Gastroesophageal sphincter (tissue), 4 donors: ENCODE measurements around the gene ATF2. TPM values are rescaled to one million over a fixed set of nuclear protein-coding genes. Genes with fewer than 3 reads are reported as not detected.

ENCODE experiments used
- ATAC-seq: fragments of 150-250 bp; one replicate; pipeline ENCODE4 v1.9.1; 2016; ENCODE audit warnings: mild to moderate bottlenecking, moderate library complexity
- H3K27ac ChIP-seq, 4 donors: fragments of 200-600 bp; sonication (generic) in 3 of 4; 1 replicate in 3 of 4; 2 replicates in 1 of 4; pipeline ENCODE4 v1.5.1; 2016 to 2019
- H3K27me3 ChIP-seq: fragments of 200-600 bp; sonication (generic); one replicate; pipeline ENCODE4 v1.5.1; 2019
- H3K36me3 ChIP-seq, 2 donors: fragments of 200-600 bp; sonication (generic); one replicate each; pipeline ENCODE4 v1.5.1; 2019; ENCODE audit warnings: control low read depth in 1 of 2
- H3K4me1 ChIP-seq, 3 donors: fragments of 200-600 bp; sonication (generic); 1 replicate in 2 of 3; 2 replicates in 1 of 3; pipeline ENCODE4 v1.5.1; 2016 to 2019; ENCODE audit warnings: control low read depth in 2 of 3
- H3K4me3 ChIP-seq, 2 donors: fragments of 200-600 bp; sonication (generic); one replicate each; pipeline ENCODE4 v1.5.1; 2019; ENCODE audit warnings: mild to moderate bottlenecking in 1 of 2, moderate library complexity in 1 of 2
- H3K9me3 ChIP-seq, 3 donors: fragments of 200-600 bp; sonication (generic); one replicate each; pipeline ENCODE4 v1.5.1; 2017 to 2019; ENCODE audit warnings: control low read depth in 2 of 3
- CTCF ChIP-seq, 4 experiments: fragments of 200-600 bp in 2 of 4; fragments of 450-650 bp in 2 of 4; sonication (generic) in 1 of 4; IDR thresholded peaks; one replicate each; pipeline ENCODE4 v1.5.1; 2017 to 2019; ENCODE audit warnings: antibody characterized with exemption in 4 of 4, mild to moderate bottlenecking in 2 of 4, moderate library complexity in 2 of 4
- EP300 ChIP-seq: sonication (generic); formaldehyde crosslinking; IDR thresholded peaks from one replicate; pipeline ENCODE4 v1.6.1; 2017; ENCODE audit warnings: antibody characterized with exemption, mild to moderate bottlenecking
- POLR2A ChIP-seq, 2 donors: fragments of 450-650 bp; IDR thresholded peaks; one replicate each; pipeline ENCODE4 v1.6.1; 2017; ENCODE audit warnings: antibody characterized with exemption in 2 of 2, mild to moderate bottlenecking in 2 of 2, moderate library complexity in 1 of 2
- POLR2AphosphoS5 ChIP-seq: sonication (generic); formaldehyde crosslinking; IDR thresholded peaks from one replicate; pipeline ENCODE4 v1.6.1; 2017; ENCODE audit warnings: antibody characterized with exemption
- WGBS, 2 donors: methylation state at CpG; one replicate each; pipeline ENCODE4 v1.1.5; 2018; ENCODE audit warnings: low coverage in 1 of 2; 5-methylcytosine and 5-hydroxymethylcytosine counted together
- total RNA-seq, 4 donors: library from RNA; depleted of rRNA; stranded (reverse); fragments of >200 nt; gene quantifications; one replicate each; pipeline ENCODE4 v1.1.0, GENCODE V29; 2016

The ATF2 gene
- total RNA-seq, 4 donors from 2014 or later, result 37.1 to 64.4 (median 49.3) TPM

DNA sequence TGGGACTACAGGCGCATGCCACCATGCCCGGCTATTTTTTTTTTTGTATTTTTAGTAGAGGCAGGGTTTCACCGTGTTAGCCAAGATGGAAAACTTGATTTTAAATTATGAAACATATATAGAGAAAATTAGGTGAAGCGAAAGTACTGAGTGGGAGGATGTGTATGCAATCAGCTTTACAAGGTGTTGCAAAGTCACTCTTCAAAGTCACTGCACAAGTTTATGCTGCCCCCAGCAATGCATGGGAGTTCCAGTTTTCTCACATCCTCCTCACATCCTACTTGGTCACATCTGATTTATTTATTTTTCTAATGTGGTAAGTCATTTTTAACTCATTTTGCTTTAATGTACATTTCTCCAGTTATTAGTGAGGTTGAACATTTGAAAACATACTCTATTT is 113.7 kb downstream of the ATF2 start:
- no peaks in the 10 kb centered on the region for H3K27me3 ChIP-seq
- no peak overlapping the region for H3K27ac ChIP-seq
- no peak for ATAC-seq
- no peaks in the 10 kb centered on the region for H3K4me1 ChIP-seq
- TF ChIP-seq POLR2A (IDR thresholded peaks at IDR 0.05), result no peak
- TF ChIP-seq EP300, result no peak
- no peak for TF ChIP-seq POLR2AphosphoS5
- no peak for TF ChIP-seq CTCF (IDR thresholded peaks at IDR 0.05)
- H3K4me3 ChIP-seq, result no peak overlapping the region
- 91 to 95% methylated on average over 4 of the region's 4 CpGs for WGBS, 2 donors
- H3K9me3 ChIP-seq, result peaks cover 0 to 1% (median 0%) of the 10 kb centered on the region in 3 donors
- H3K36me3 ChIP-seq, result peaks cover 0 to 3% of the 10 kb centered on the region in 2 donors

DNA sequence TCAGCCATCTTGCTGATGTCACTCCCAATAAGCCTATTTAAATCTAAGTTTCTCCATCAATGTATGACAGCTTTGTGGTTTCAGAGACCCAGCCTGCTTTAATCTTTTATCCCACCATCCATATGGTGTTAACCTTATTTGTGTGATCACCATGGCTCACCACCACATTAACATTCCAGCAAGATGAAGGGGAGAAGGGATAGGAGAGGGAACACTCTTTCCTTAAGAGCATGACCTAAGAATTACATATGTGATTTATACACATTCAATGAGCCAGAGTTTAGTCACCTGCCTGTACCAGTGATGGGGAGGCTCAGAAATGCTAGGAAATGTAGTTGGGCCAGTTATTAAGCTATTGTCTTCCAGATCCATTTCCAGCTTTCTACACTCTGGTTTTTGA is 118.3 kb downstream of the ATF2 start:
- no peak overlapping the region for H3K27ac ChIP-seq
- peaks cover 0 to 5% (median 0%) of the 10 kb centered on the region in 3 donors for H3K9me3 ChIP-seq
- no peak overlapping the region for H3K4me3 ChIP-seq
- peaks cover 0 to 3% of the 10 kb centered on the region in 2 donors for H3K36me3 ChIP-seq
- no peaks in the 10 kb centered on the region for H3K4me1 ChIP-seq
- no peak for ATAC-seq
- H3K27me3 ChIP-seq, result no peaks in the 10 kb centered on the region
- TF ChIP-seq POLR2AphosphoS5 (no peak), POLR2A (IDR thresholded peaks at IDR 0.05) (no peak), EP300 (no peak), CTCF (IDR thresholded peaks at IDR 0.05) (no peak)

- H3K27me3 ChIP-seq, result no peaks in the 10 kb centered on the region
- no peak for ATAC-seq
- no peak overlapping the region for H3K27ac ChIP-seq
- no peaks in the 10 kb centered on the region for H3K4me1 ChIP-seq
- no peak overlapping the region for H3K4me3 ChIP-seq
- 81 to 92% methylated on average over 2 of the region's 2 CpGs for WGBS, 2 donors
- peaks cover 0 to 3% of the 10 kb centered on the region in 2 donors for H3K36me3 ChIP-seq
- no peak for TF ChIP-seq POLR2AphosphoS5
- no peak for TF ChIP-seq POLR2A (IDR thresholded peaks at IDR 0.05)
- no peak for TF ChIP-seq CTCF (IDR thresholded peaks at IDR 0.05)
- no peak for TF ChIP-seq EP300
- peaks cover 0 to 5% (median 0%) of the 10 kb centered on the region in 3 donors for H3K9me3 ChIP-seq
Observed at GRCh38 chr2:175048275-175048674, 119.7 kb downstream of the ATF2 start.

DNA sequence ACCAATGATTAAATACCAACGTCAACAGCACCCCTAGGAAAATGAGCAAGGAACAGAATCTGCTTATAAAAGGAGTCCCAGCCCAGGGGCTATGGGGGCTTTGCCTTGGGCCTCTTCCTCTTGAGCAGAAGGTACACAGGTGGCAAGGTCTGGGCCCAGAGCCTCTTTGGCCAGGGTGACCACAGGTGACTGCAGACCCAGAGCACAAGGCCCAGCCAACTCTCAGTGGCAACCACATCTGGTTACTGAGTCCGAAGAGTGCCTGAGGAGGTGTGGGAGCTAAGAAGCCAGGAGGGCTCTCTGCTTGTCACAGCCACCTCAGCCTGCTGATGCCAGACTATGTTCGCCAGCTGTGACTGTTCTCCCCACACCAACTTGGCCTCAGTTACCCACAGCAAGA is 128.5 kb downstream of the ATF2 start:
- Histone ChIP-seq H3K4me1 (no peaks in the 10 kb centered on the region), H3K9me3 (no peaks in the 10 kb centered on the region), H3K4me3 (no peak overlapping the region), H3K36me3 (no peaks in the 10 kb centered on the region), H3K27ac (no peak overlapping the region), H3K27me3 (no peaks in the 10 kb centered on the region)
- TF ChIP-seq EP300, result no peak
- TF ChIP-seq POLR2AphosphoS5, result no peak
- TF ChIP-seq POLR2A (IDR thresholded peaks at IDR 0.05), result no peak
- no peak for TF ChIP-seq CTCF (IDR thresholded peaks at IDR 0.05)
- WGBS, 2 donors, result 83% methylated on average over 2 of the region's 3 CpGs; no CpG with 5 or more reads in 1 of the 2 donors
- no peak for ATAC-seq

DNA sequence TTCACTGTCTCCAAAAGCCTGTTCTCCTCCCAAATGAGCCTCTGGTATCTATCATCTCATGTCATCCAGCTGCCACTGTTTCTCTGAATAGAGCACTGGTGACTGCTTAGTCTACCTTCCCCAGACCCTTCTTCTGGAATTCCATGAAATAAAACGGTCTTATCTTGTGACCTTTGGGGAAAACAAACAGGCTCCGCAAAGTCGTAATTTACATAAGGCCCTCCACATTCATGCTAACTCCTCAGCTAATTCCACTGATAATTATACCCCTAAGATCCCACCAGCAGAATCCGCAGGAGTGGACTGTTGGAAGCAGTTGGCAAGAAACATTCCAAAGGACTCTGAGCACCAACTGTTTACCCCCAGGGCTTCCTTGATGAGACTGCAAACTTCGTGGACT is 129.0 kb downstream of the ATF2 start:
- no peaks in the 10 kb centered on the region for H3K27me3 ChIP-seq
- no peak overlapping the region for H3K27ac ChIP-seq
- no peaks in the 10 kb centered on the region for H3K9me3 ChIP-seq
- ATAC-seq, result no peak
- H3K4me3 ChIP-seq, result no peak overlapping the region
- no peaks in the 10 kb centered on the region for H3K36me3 ChIP-seq
- WGBS, 2 donors, result 89 to 100% methylated on average over 3 of the region's 5 CpGs
- no peaks in the 10 kb centered on the region for H3K4me1 ChIP-seq
- TF ChIP-seq EP300, result no peak
- TF ChIP-seq POLR2A (IDR thresholded peaks at IDR 0.05), result no peak
- TF ChIP-seq CTCF (IDR thresholded peaks at IDR 0.05), result no peak
- TF ChIP-seq POLR2AphosphoS5, result no peak
